Endodermal cell (in vitro differentiated cells): ENCODE results near the gene PLCB1. TPM values are rescaled to one million over a fixed set of nuclear protein-coding genes. Genes with fewer than 3 reads are reported as not detected.

Source experiments
- DNase-seq: peaks from one replicate; pipeline ENCODE4 v3.0.0-alpha.2; 2017
- H3K27ac ChIP-seq: 2 replicates; pipeline ENCODE4 v1.5.1; 2013; ENCODE audit warnings: mild to moderate bottlenecking, low read depth, low read length, moderate library complexity
- H3K27me3 ChIP-seq: 2 replicates; pipeline ENCODE4 v1.6.1; 2013; ENCODE audit warnings: mild to moderate bottlenecking, low read length, moderate library complexity; ENCODE audit not compliant: insufficient read depth, control insufficient read depth, poor library complexity, severe bottlenecking
- H3K36me3 ChIP-seq: 2 replicates; pipeline ENCODE4 v1.7.0; 2013; ENCODE audit warnings: mild to moderate bottlenecking, low read length, moderate library complexity; ENCODE audit not compliant: control insufficient read depth, insufficient read depth
- H3K4me1 ChIP-seq: one replicate; pipeline ENCODE4 v1.7.0; 2013; ENCODE audit warnings: low read length; ENCODE audit not compliant: control insufficient read depth, insufficient read depth
- H3K4me3 ChIP-seq: 2 replicates; pipeline ENCODE4 v1.5.1; 2013; ENCODE audit warnings: mild to moderate bottlenecking, low read length, moderate library complexity
- H3K9ac ChIP-seq: 2 replicates; pipeline ENCODE4 v1.6.1; 2013; ENCODE audit warnings: mild to moderate bottlenecking, low read length, moderate library complexity; ENCODE audit not compliant: poor library complexity, severe bottlenecking; ENCODE audit errors: extremely low read depth
- H3K9me3 ChIP-seq: 2 replicates; pipeline ENCODE4 v1.6.1; 2013; ENCODE audit warnings: mild to moderate bottlenecking, low read length, moderate library complexity; ENCODE audit not compliant: control insufficient read depth
- H3K27ac Mint-ChIP-seq: 2 replicates; pipeline ENCODE4 v1.8.0; 2020; ENCODE audit warnings: mixed read lengths
- H3K27me3 Mint-ChIP-seq: 2 replicates; pipeline ENCODE4 v1.8.0; 2021; ENCODE audit warnings: mild to moderate bottlenecking, mixed read lengths; ENCODE audit not compliant: insufficient read depth
- H3K36me3 Mint-ChIP-seq: 2 replicates; pipeline ENCODE4 v1.8.0; 2020; ENCODE audit warnings: low read depth, mixed read lengths
- H3K4me1 Mint-ChIP-seq: 2 replicates; pipeline ENCODE4 v1.8.0; 2020; ENCODE audit warnings: mixed read lengths
- H3K4me3 Mint-ChIP-seq: 2 replicates; pipeline ENCODE4 v1.8.0; 2020; ENCODE audit warnings: mild to moderate bottlenecking, moderate library complexity, mixed read lengths
- H3K9me3 Mint-ChIP-seq: 2 replicates; pipeline ENCODE4 v1.8.0; 2020; ENCODE audit warnings: mild to moderate bottlenecking, mixed read lengths
- WGBS, 2 experiments: methylation state at CpG; one replicate each; pipeline versions ENCODE4 v1.1.5 to v1.1.7; 2013; ENCODE audit warnings: missing lambda C conversion rate in 2 of 2, mixed read lengths in 1 of 2; ENCODE audit not compliant: insufficient coverage in 1 of 2, insufficient read length in 1 of 2; 5-methylcytosine and 5-hydroxymethylcytosine counted together
- total RNA-seq, 2 donors: library from RNA; stranded (reverse); fragmentation: NEBNext Ultra II Directional in 1 of 2; extraction: Animal tissue kit (Norgen Biotek cat#: 25700) in 1 of 2; gene quantifications; 2 replicates in 1 of 2; 3 replicates in 1 of 2; pipeline ENCODE4 v1.2.1, GENCODE V29; 2021
- TF ChIP-seq, protein P1 (sequence below): fragments of 200-600 bp; sonication (generic); conservative IDR thresholded peaks from 2 replicates; pipeline ENCODE4 v1.5.0; 2021; ENCODE audit warnings: antibody characterized with exemption, mild to moderate bottlenecking

Gene PLCB1
- total RNA-seq, 2 donors from 2014 or later: 15.3 to 16.5 TPM

DNA sequence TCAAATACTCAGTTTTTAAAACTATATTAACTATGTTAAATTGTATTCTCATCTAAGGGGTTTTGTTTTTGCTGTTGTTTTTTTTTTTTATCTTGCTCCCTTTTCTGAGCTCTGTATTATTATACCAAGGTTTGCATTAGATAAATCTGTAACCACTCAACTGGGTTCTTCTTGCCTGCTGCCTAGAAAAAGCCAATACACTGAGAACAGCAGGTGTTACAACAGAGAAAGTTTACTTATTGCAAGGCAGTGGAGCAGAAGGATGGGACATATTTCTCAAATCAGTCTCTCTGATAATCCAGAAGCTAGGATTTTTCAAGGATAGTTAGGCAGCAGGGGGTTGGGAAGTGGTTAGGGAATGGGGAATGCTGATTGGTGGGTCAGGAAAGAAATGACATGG is 558.0 kb downstream of the PLCB1 start:
- no peaks in the 10 kb centered on the region for H3K27me3 ChIP-seq
- H3K9me3 ChIP-seq: peaks cover 19% of the 10 kb centered on the region
- no peak overlapping the region for H3K9ac ChIP-seq
- H3K36me3 Mint-ChIP-seq: peaks cover 31% of the 10 kb centered on the region
- TF ChIP-seq, protein P1, sequence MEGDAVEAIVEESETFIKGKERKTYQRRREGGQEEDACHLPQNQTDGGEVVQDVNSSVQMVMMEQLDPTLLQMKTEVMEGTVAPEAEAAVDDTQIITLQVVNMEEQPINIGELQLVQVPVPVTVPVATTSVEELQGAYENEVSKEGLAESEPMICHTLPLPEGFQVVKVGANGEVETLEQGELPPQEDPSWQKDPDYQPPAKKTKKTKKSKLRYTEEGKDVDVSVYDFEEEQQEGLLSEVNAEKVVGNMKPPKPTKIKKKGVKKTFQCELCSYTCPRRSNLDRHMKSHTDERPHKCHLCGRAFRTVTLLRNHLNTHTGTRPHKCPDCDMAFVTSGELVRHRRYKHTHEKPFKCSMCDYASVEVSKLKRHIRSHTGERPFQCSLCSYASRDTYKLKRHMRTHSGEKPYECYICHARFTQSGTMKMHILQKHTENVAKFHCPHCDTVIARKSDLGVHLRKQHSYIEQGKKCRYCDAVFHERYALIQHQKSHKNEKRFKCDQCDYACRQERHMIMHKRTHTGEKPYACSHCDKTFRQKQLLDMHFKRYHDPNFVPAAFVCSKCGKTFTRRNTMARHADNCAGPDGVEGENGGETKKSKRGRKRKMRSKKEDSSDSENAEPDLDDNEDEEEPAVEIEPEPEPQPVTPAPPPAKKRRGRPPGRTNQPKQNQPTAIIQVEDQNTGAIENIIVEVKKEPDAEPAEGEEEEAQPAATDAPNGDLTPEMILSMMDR: no peak
- no peak for DNase-seq
- no peak overlapping the region for H3K4me3 Mint-ChIP-seq
- H3K36me3 ChIP-seq: no peaks in the 10 kb centered on the region
- H3K27ac Mint-ChIP-seq: no peak overlapping the region
- H3K27ac ChIP-seq: no peak overlapping the region
- peaks cover 27% of the 10 kb centered on the region for H3K9me3 Mint-ChIP-seq
- H3K27me3 Mint-ChIP-seq: no peaks in the 10 kb centered on the region
- no peaks in the 10 kb centered on the region for H3K4me1 Mint-ChIP-seq
- H3K4me3 ChIP-seq: no peak overlapping the region
- no peaks in the 10 kb centered on the region for H3K4me1 ChIP-seq

GRCh38 chr20:8693709-8694108 is 561.6 kb downstream of the PLCB1 start:
- no peaks in the 10 kb centered on the region for H3K27me3 Mint-ChIP-seq
- H3K4me3 Mint-ChIP-seq: no peak overlapping the region
- peaks cover 3% of the 10 kb centered on the region for H3K4me1 Mint-ChIP-seq
- H3K27me3 ChIP-seq: no peaks in the 10 kb centered on the region
- peaks cover 16% of the 10 kb centered on the region for H3K9me3 Mint-ChIP-seq
- no peaks in the 10 kb centered on the region for H3K4me1 ChIP-seq
- WGBS, 2 experiments: 86% methylated on average over 2 of the region's 2 CpGs; no CpG with 5 or more reads in 1 of the 2 experiments
- no peak for DNase-seq
- peaks cover 16% of the 10 kb centered on the region for H3K36me3 Mint-ChIP-seq
- H3K4me3 ChIP-seq: no peak overlapping the region
- no peak overlapping the region for H3K9ac ChIP-seq
- peaks cover 19% of the 10 kb centered on the region for H3K9me3 ChIP-seq
- no peak overlapping the region for H3K27ac ChIP-seq
- no peaks in the 10 kb centered on the region for H3K36me3 ChIP-seq
- TF ChIP-seq, protein P1: no peak
- H3K27ac Mint-ChIP-seq: no peak overlapping the region

DNA sequence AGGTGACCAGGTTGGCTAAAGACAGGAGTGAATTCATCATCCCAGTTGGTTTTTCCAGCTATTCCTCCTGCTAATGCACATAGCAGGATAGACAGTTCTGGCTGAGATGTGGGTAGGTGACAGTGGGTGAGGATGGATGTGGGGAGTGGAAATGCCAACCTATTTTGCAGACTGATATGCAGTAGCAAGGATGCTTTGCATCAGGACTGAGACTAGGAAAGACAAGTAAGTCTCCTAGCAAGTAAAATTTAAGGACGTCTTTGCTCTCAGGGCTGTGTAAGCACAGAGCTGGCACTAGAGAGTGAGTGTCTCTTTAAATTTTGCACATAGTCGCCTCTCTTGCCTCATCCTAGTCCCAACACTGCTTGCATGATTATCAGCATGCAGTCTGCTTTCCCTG is 568.7 kb downstream of the PLCB1 start:
- H3K36me3 Mint-ChIP-seq: peaks cover 5% of the 10 kb centered on the region
- 94 to 99% methylated on average over 2 of the region's 2 CpGs for WGBS, 2 experiments
- no peaks in the 10 kb centered on the region for H3K36me3 ChIP-seq
- H3K4me1 Mint-ChIP-seq: peaks cover 12% of the 10 kb centered on the region
- peaks cover 3% of the 10 kb centered on the region for H3K4me1 ChIP-seq
- H3K27ac Mint-ChIP-seq: no peak overlapping the region
- DNase-seq: no peak
- no peak overlapping the region for H3K4me3 ChIP-seq
- H3K27me3 Mint-ChIP-seq: no peaks in the 10 kb centered on the region
- H3K9me3 Mint-ChIP-seq: no peaks in the 10 kb centered on the region
- no peaks in the 10 kb centered on the region for H3K27me3 ChIP-seq
- peaks cover 8% of the 10 kb centered on the region for H3K9me3 ChIP-seq
- H3K4me3 Mint-ChIP-seq: no peak overlapping the region
- H3K9ac ChIP-seq: no peak overlapping the region
- no peak overlapping the region for H3K27ac ChIP-seq
- TF ChIP-seq, protein P1: no peak
